ENCODE measurements around the gene PCGF2. TPM values are rescaled to one million over a fixed set of nuclear protein-coding genes. Genes with fewer than 3 reads are reported as not detected.

Gene PCGF2
- total and polyA plus RNA-seq, 2 of the 8 experiments (the other 6 are each of a cell fraction or from before 2014, with no cell fraction given): 42.1 to 93.3 TPM

DNA sequence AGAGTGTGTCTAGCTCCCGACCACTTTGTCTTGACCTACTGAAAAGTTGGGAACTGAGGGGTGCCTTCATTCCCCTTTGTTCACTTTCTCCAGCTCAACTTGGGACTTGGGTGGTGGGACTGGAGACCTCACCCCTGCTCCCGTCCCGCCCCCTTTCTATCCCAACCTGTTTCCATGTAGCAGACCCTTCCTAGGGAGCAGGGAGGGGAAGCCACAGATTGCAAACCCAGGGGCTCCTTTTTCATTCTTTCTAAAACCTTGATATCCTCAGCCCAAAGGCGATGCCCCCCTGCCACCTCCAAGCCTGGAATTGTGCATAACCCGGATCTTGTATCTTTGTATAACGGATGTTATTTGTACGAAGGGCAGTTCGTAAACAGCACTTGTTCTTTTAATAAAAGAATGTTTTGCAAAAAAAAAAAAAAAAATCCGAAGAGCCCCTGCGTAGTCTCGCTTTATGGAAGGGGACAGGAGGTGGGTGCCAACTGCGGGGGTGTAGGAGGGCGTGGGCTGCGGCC lies 18.7 kb downstream of the PCGF2 start:
- H4K5ac ChIP-seq (ENCODE audit: insufficient read length, low read depth, low read length): no peak overlapping the region
- no peak for FAIRE-seq
- peaks cover 0 to 10% (median 5%) of the 10 kb centered on the region in 4 experiments; a peak in 5 of 7 replicates for H3K4me1 ChIP-seq (replicated peaks in 1 of 4; ENCODE audit: control insufficient read depth in 3 of 4, insufficient read depth in 4 of 4, low read length in 3 of 4)
- peaks cover 0 to 3% (median 0%) of the 10 kb centered on the region in 4 experiments; a peak in 2 of 8 replicates for H3K36me3 ChIP-seq (ENCODE audit: control insufficient read depth in 2 of 4, insufficient read depth in 4 of 4, low read length in 3 of 4)
- peak overlapping the region; percentile 75; the same call in 1 of the 2 replicates for H2BK12ac ChIP-seq (ENCODE audit: low read depth, low read length)
- 42% methylated on average over 14 of the region's 14 CpGs; no CpG with 5 or more reads in 1 of the 2 experiments for WGBS, 2 experiments (ENCODE audit: extremely low coverage in 1 of 2, insufficient coverage in 1 of 2, insufficient read length in 1 of 2, insufficient replicate concordance in 2 of 2, low coverage in 1 of 2, low lambda C conversion rate in 2 of 2, missing lambda C conversion rate in 1 of 2)
- H4K8ac ChIP-seq (ENCODE audit: extremely low read depth, insufficient read depth, low read length): peak overlapping the region; percentile 92
- H4K91ac ChIP-seq (replicated peaks; ENCODE audit: insufficient read length, low read length): peak overlapping the region; percentile 77
- CTCF ChIA-PET (ENCODE audit: partially characterized antibody): interaction anchor here (0.9 to 2.0 kb wide), 14 partner anchors 11 to 149 kb away, joined by 3 to 14 read pairs (median 4); no protein-coding TSS in a partner anchor
- no peak for DNase-seq (ENCODE audit: low read depth in 1 of 2, low spot score in 2 of 2)
- peaks cover 9% of the 10 kb centered on the region; the same call in 1 of the 2 replicates for H3K23me2 ChIP-seq (ENCODE audit: low read depth, low read length)
- H2BK15ac ChIP-seq (ENCODE audit: low read length): peak overlapping the region; percentile 81; the same call in 1 of the 2 replicates
- peaks cover 4 to 21% of the 10 kb centered on the region in 2 experiments for H4K20me1 ChIP-seq (replicated peaks in 1 of 2; ENCODE audit: control insufficient read depth in 1 of 2, insufficient read depth in 2 of 2, low read length in 2 of 2)
- H3K56ac ChIP-seq (replicated peaks; ENCODE audit: insufficient read length, low read depth, low read length): no peak overlapping the region
- H3K18ac ChIP-seq (ENCODE audit: extremely low read depth, low read length): peak overlapping the region; percentile 83; the same call in 1 of the 2 replicates
- H2BK20ac ChIP-seq (ENCODE audit: low read length): no peak overlapping the region
- peak overlapping the region; percentile 88 to 94 for H3K4me2 ChIP-seq (ENCODE audit: insufficient read depth in 1 of 2, low read depth in 2 of 2, low read length in 2 of 2)
- no peak overlapping the region for H2AFZ ChIP-seq (ENCODE audit: low read length)
- peaks cover 0 to 17% (median 7%) of the 10 kb centered on the region in 4 experiments; a peak in 3 of 7 replicates for H3K27me3 ChIP-seq (replicated peaks in 1 of 4; ENCODE audit: control insufficient read depth in 3 of 4, extremely low read depth in 1 of 4, insufficient read depth in 3 of 4, low read length in 3 of 4)
- POLR2A ChIA-PET (ENCODE audit: partially characterized antibody): interaction anchor here (0.8 to 7.0 kb wide), 5 partner anchors 10 to 20 kb away, joined by 3 to 40 read pairs (median 10); no protein-coding TSS in a partner anchor
- H3K9ac ChIP-seq (replicated peaks in 1 of 4; ENCODE audit: extremely low read depth in 1 of 4, low read depth in 3 of 4, low read length in 3 of 4): peak overlapping the region in 1 of 4 experiments; percentile 66; a peak in 3 of 7 replicates
- no peak overlapping the region; the same call in 1 of the 2 replicates for H2BK5ac ChIP-seq (ENCODE audit: low read depth, low read length)
- H3K79me1 ChIP-seq (ENCODE audit: low read depth, low read length): no peaks in the 10 kb centered on the region
- no peak overlapping the region for H2AK5ac ChIP-seq (ENCODE audit: low read depth, low read length)
- H3K4me3 ChIP-seq (ENCODE audit: extremely low read depth in 1 of 4, insufficient read depth in 2 of 4, low read depth in 3 of 4, low read length in 4 of 4): peak overlapping the region; percentile 48 to 72 (median 63)
- H3K4ac ChIP-seq (replicated peaks; ENCODE audit: insufficient read length, low read depth, low read length): no peak overlapping the region
- no peak overlapping the region for H3K27ac ChIP-seq (ENCODE audit: low read depth, low read length)
- H3K23ac ChIP-seq (ENCODE audit: insufficient read length): no peak overlapping the region
- no peaks in the 10 kb centered on the region for H3K79me2 ChIP-seq (ENCODE audit: control insufficient read depth in 1 of 2, insufficient read depth in 2 of 2, low read length in 2 of 2)
- no peaks in the 10 kb centered on the region for H3K9me3 ChIP-seq (ENCODE audit: insufficient read depth in 2 of 2, low read depth in 1 of 2, low read length in 1 of 2)
- H2BK120ac ChIP-seq (replicated peaks; ENCODE audit: low read depth, low read length): no peak overlapping the region
- no peak overlapping the region for H3K14ac ChIP-seq (ENCODE audit: insufficient read length)
- TF ChIP-seq NANOG (IDR thresholded peaks at IDR 0.05; ENCODE audit: insufficient read depth, low read depth, low read length, poor library complexity, severe bottlenecking): no peak
- TF ChIP-seq SP4 (IDR thresholded peaks at IDR 0.05; ENCODE audit: low read length): no peak
- TF ChIP-seq FOSL1 (IDR thresholded peaks at IDR 0.05; ENCODE audit: insufficient read depth, low read depth, low read length): no peak
- no peak for TF ChIP-seq POLR2A (IDR thresholded peaks at IDR 0.05; ENCODE audit: control extremely low read depth in 1 of 2, low read depth in 2 of 2, low read length in 2 of 2)
- no peak for TF ChIP-seq SIRT6 (IDR thresholded peaks at IDR 0.05; ENCODE audit: low read length)
- TF ChIP-seq HDAC6 (IDR thresholded peaks at IDR 0.05; ENCODE audit: low read depth, low read length): no peak
- no peak for TF ChIP-seq RBBP5 (IDR thresholded peaks at IDR 0.05; ENCODE audit: borderline replicate concordance, low read depth, low read length)
- TF ChIP-seq TEAD4 (IDR thresholded peaks at IDR 0.05; ENCODE audit: low read depth, low read length): no peak
- no peak for TF ChIP-seq TAF7 (optimal IDR thresholded peaks at IDR 0.05; ENCODE audit: borderline replicate concordance, low read depth, low read length)
- no peak for TF ChIP-seq BCL11A (IDR thresholded peaks at IDR 0.05; ENCODE audit: low read depth in 2 of 2, low read length in 2 of 2)
